A549 (cell line): ENCODE results near the gene IQSEC2.

Source experiments
- BHLHE40 ChIP-seq: IDR thresholded peaks from 2 replicates; pipeline ENCODE4 v1.6.1; 2012; ENCODE audit warnings: low read depth, low read length, inconsistent platforms
- JUN ChIP-seq, 2 experiments: fragments of >200 bp; sonication (Bioruptor Twin); formaldehyde crosslinking; IDR thresholded peaks; 2 replicates in 1 of 2; 3 replicates in 1 of 2; pipeline ENCODE4 v1.6.1; 2016 to 2017
- POLR2A ChIP-seq: IDR thresholded peaks from 2 replicates; pipeline ENCODE4 v1.6.1; 2012; ENCODE audit warnings: mild to moderate bottlenecking, low read length
- ZFP36 ChIP-seq: fragments of 450-650 bp; IDR thresholded peaks from 2 replicates; pipeline ENCODE4 v1.6.1; 2014; ENCODE audit warnings: borderline replicate concordance; ENCODE audit not compliant: partially characterized antibody

DNA sequence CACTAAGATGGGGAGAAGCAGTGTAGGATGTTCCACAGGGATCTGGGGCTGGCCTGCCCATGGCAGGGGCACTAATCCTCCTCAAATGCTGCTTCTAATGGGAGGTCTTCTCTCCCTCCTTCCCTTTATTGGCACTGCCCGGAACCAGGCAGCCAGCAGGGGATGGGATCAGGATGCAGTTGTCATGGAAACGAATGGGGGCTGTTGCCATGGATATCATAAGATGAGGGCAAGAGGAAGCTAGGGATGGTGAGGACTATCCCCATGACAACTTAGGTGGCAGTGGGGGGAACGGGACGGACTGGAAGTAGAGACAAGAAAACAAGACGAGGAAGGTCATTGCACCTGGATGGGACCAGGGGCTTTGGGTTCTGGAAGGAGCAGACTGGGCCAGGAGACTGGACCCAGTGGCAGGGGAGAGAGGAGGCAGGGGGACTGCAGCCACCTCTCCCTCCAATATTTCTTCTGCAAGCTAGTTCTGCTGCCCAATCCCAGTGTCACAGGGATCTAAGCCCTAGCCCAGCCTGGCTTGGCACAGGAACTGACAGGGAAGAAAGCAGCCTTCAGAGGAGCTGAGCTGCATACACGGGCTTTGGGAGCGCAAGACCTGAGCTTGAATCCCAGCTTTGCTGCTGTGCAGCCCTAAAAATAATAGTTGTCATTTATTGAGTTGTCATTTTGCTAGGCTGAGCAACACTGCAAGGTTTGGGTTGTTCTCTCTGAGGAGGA lies 19.0 kb downstream of the IQSEC2 start:
- TF ChIP-seq ZFP36, result no peak
- TF ChIP-seq POLR2A, result no peak
- no peak for TF ChIP-seq JUN (IDR thresholded peaks at IDR 0.05)
- TF ChIP-seq BHLHE40, result no peak
